ENCODE data around the gene CARD9.

The CARD9 gene

GRCh38 chr9:136359774-136360718 is 13.4 kb downstream of the CARD9 start:
- no peak overlapping the region for H3K4me3 ChIP-seq (ENCODE audit: control insufficient read depth, low read depth, low read length)
- no peak for DNase-seq (ENCODE audit: low read depth)
- no peak for TF ChIP-seq CTCF (IDR thresholded peaks at IDR 0.05; ENCODE audit: control insufficient read depth, insufficient read depth, low read depth, low read length, missing control alignments)

- no peak for DNase-seq (ENCODE audit: low read depth)
- no peak for TF ChIP-seq CTCF (IDR thresholded peaks at IDR 0.05; ENCODE audit: control insufficient read depth, insufficient read depth, low read depth, low read length, missing control alignments)
Measured at GRCh38 chr9:136358888-136359287, 14.6 kb downstream of the CARD9 start.

GRCh38 chr9:136358016-136358415 is 15.5 kb downstream of the CARD9 start:
- no peak for DNase-seq (ENCODE audit: low read depth)
- TF ChIP-seq CTCF (IDR thresholded peaks at IDR 0.05; ENCODE audit: control insufficient read depth, insufficient read depth, low read depth, low read length, missing control alignments): no peak
- no peak overlapping the region for H3K4me3 ChIP-seq (ENCODE audit: control insufficient read depth, low read depth, low read length)

More at GRCh38 chr9:136358888-136359287, 14.6 kb downstream of the CARD9 start:
- H3K4me3 ChIP-seq (ENCODE audit: control insufficient read depth, low read depth, low read length): no peak overlapping the region

- DNase-seq (ENCODE audit: low read depth): no peak
- TF ChIP-seq CTCF (IDR thresholded peaks at IDR 0.05; ENCODE audit: control insufficient read depth, insufficient read depth, low read depth, low read length, missing control alignments): no peak
- H3K4me3 ChIP-seq (ENCODE audit: control insufficient read depth, low read depth, low read length): no peak overlapping the region
Measured at GRCh38 chr9:136357202-136357725, 16.2 kb downstream of the CARD9 start.

- no peak for TF ChIP-seq CTCF (IDR thresholded peaks at IDR 0.05; ENCODE audit: control insufficient read depth, insufficient read depth, low read depth, low read length, missing control alignments)
- DNase-seq (ENCODE audit: low read depth): no peak
- no peak overlapping the region for H3K4me3 ChIP-seq (ENCODE audit: control insufficient read depth, low read depth, low read length)
Measured at GRCh38 chr9:136355616-136356557, 17.6 kb downstream of the CARD9 start.

GRCh38 chr9:136354592-136355085 is 18.8 kb downstream of the CARD9 start:
- DNase-seq (ENCODE audit: low read depth): no peak
- no peak for TF ChIP-seq CTCF (IDR thresholded peaks at IDR 0.05; ENCODE audit: control insufficient read depth, insufficient read depth, low read depth, low read length, missing control alignments)
- H3K4me3 ChIP-seq (ENCODE audit: control insufficient read depth, low read depth, low read length): no peak overlapping the region
